ENCODE measurements around the gene MCTP1.
"Not testable (repeated sequence)": the region's sequence is repeated elsewhere in the genome, so short reads cannot be mapped to it uniquely, and the experiment has no call there.

MCTP1 gene

GRCh38 chr5:94855543-94855942 lies 429.4 kb downstream of the MCTP1 start:
- no peak for DNase-seq

DNA sequence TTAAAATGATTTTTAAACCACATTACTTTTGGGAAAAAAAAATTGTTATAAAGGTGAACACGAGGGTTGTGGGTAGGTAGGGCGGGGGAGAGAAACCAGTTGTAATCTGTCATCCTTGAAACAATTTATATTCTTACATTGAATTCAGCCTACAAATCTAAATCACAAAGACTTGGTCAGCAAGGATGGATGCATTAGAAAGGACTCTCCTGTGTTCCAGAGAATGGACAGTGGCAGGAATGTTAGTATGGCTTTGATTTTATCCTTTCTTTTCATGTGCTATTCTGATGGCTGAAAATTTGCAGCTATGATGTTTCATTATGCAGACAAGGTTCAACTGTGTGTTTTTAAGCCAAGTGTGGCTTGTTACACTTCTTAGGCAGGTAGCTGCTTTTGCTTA lies 431.8 kb downstream of the MCTP1 start:
- DNase-seq, result no peak

DNA sequence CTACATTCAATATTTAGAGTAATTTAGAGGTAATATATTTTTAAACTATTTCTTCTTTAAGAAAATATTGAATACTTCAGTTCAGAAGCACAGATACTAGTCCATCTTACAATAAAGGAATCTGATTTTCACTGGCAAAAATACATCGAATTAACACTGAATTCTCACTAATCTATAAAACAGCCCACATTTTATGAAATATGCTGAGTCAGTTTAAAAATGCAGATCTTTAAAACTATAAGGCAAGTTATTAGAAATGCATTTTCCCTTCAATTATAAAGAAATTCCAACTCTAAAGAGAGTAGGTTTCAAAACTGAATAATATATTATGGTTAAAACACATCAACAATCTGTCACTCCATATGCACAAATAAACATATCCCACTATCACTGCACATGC lies 433.9 kb downstream of the MCTP1 start:
- no peak for DNase-seq

- DNase-seq, result peak; percentile 18
Measured at GRCh38 chr5:94849821-94850736, 434.8 kb downstream of the MCTP1 start.

DNA sequence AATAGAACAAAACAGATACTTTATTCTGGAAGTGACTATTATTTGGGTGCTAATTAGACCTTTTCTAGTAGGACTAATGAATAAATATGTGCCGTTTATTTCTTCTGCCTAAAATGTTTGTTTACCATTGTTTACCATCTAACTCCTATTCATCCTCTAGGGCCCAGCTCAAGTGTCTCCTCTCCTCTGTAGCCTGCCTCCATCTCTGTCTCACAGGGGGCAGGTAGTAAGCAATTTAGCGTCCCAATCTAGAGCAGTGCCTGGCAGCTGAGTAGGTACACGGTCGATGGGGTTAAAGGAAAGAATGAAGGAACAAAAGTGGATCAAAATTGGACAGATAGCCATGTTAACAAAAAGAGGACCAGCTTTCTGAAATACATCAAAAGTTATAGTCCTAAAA lies 435.6 kb downstream of the MCTP1 start:
- DNase-seq, result no peak

GRCh38 chr5:94847726-94848125 lies 437.2 kb downstream of the MCTP1 start:
- no peak for DNase-seq

GRCh38 chr5:94847019-94847418 lies 437.9 kb downstream of the MCTP1 start:
- no peak for DNase-seq

DNA sequence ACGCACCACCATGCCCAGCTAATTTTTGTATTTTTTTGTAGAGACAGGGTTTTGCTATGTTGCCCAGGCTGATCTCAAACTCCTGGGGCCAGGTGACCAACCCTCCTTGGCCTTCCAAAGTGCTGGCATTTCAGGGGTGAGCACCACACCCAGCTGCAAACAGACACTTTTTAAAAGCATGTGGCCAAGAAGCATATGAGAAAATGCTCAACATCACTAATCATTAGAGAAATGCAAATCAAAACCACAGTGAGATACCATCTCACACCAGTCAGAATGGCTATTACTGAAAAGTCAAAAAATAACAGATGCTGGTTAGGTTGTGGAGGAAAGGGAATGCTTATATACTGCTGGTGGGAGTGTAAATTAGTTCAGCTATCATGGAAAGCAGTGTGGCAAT lies 439.2 kb downstream of the MCTP1 start:
- DNase-seq, result not testable (repeated sequence)

- no peak for DNase-seq
Measured at GRCh38 chr5:94841598-94842322, 443.1 kb downstream of the MCTP1 start.

DNA sequence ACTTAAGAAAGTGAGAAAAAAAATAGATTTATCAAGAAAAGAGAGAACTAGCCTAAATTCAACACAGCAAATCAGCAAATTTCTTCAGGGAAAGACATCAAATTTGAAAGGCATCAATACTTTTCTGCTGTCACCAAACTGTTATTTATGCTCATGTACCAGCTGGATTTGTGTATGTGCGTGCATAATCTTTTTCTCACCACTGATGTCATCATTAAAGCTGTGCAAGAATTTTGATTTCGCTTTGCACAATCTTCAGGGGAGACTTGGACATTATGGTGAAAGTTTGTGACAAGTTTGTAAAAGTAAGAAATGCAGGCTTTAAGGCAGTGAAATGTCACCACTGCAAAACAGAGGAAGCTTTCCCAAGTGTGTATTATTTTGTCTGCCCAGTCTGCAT lies 451.0 kb downstream of the MCTP1 start:
- DNase-seq, result no peak

GRCh38 chr5:94832685-94833084 lies 452.2 kb downstream of the MCTP1 start:
- no peak for DNase-seq

DNA sequence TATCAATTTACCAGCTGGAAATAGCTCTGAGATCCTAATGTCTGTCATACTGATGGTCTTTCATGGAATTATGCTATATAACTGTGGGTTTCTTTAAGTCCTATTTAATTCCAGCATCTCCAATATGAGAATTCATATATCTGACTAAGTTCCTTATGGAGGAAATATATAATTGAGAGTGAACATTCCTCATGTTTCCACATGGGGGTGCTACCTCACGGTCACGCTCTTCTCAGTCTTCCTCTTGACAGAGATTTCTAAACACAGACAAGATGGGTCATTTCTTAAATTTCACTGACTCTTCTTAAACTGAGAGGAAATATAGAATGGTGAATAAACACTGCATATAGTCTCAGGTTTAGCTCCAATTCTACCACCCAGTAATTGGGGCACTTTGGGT lies 454.4 kb downstream of the MCTP1 start:
- no peak for DNase-seq

GRCh38 chr5:94828222-94828621 lies 456.7 kb downstream of the MCTP1 start:
- not testable (repeated sequence) for DNase-seq

GRCh38 chr5:94820488-94820887 lies 464.4 kb downstream of the MCTP1 start:
- no peak for DNase-seq

- no peak for DNase-seq
Measured at GRCh38 chr5:94818904-94819303, 466.0 kb downstream of the MCTP1 start.

DNA sequence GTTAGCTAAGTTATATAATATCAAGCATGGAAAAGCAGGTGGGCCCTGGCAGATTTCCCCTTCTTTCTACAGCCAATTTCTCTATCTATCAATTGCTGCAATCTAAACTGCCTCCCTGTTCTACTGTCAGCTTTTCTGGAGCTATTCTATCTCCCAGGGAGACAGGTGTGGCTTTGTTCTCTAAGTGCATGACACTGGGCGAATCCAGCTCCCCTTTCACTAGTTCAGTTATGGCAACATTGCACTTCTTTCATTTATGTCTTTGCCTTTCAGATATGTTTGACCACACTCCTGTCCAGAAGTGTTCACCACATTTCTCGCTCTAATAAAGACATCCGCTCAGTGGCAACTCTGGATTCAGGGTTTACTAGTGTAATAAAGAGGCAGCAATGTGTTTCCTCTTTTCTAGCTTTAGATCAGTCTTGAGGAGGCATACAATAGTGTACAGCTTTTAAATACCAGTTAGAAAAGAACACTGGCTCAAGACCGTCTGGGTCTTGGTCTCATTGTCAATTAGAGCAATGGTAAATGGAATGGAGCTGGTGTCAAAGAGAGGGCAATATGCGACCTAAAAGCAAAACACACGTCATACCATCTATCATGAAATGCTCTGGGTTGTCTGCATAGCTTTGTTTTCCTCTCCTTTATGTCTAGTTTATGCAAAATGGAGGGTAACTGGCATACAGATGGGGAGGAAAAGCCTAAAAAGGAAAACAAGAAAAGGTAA lies 469.4 kb downstream of the MCTP1 start:
- no peak for DNase-seq

GRCh38 chr5:94812232-94812631 lies 472.7 kb downstream of the MCTP1 start:
- no peak for DNase-seq

DNA sequence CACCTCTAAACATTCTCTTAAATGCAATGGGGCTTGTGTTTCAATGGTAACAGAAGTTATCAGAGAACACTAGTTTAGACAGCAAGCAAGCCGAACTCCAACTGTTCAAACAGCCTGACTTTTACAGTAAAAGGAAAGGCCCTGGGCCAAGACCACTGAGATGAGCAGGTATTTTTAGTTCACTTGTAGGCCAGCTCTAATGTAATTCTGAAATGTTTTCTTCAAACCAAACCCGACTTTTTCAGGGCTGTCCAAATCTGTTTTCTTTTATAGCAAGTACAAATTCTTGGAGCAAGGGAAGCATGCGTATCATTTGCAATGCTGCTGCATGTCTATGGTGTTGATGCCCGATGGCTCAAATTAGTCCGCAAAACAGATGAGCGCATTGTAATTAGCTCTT lies 473.6 kb downstream of the MCTP1 start:
- DNase-seq, result no peak

DNA sequence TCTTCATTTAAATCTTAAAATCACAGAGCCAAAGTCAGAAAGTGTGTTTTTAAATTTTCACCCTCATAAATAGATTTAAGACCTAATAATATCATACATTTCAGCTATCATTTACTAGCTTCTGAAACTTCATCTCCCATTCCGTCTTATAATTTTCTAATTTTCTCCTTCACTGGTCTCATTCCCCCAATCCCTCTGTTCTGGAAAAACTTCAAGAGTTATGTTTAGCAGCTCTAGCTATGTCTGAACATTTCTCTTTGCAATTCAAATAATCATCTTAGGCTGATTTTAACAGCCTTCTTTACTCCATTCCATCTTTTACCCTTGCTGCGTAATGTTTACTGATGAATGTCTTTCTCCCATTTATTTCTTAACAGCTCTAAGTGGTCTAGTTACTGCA lies 474.0 kb downstream of the MCTP1 start:
- no peak for DNase-seq

DNA sequence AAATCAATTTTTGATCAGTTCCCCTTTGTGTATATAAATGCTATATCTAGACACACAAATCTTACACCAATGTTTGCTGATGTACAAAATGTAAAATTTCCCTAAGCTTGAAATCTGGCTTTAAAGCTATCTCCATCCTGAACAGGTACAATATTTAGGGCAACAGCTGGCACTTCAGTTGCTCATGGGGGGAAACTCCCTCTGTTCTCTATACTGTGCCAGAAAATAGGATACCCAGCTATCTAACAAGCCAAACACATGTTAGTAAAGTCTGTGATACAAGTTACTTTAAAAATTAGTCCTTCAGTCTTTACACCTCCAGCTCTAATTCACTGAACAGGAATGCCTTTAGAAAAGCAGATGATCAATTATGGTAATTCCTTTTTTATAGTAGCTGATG lies 474.6 kb downstream of the MCTP1 start:
- no peak for DNase-seq

- DNase-seq, result no peak
Measured at GRCh38 chr5:94808497-94808896, 476.4 kb downstream of the MCTP1 start.

GRCh38 chr5:94807985-94808384 lies 476.9 kb downstream of the MCTP1 start:
- DNase-seq, result no peak

GRCh38 chr5:94802450-94802849 lies 482.4 kb downstream of the MCTP1 start:
- DNase-seq, result no peak

- DNase-seq, result no peak
Measured at GRCh38 chr5:94796586-94796985, 488.3 kb downstream of the MCTP1 start.

All from effector CD4-positive, alpha-beta T cell (primary cell).